ENCODE results near the gene TOM1.

The TOM1 gene

GRCh38 chr22:35312198-35313059 is 12.7 kb downstream of the TOM1 start:
- no peak for TF ChIP-seq CTCF (IDR thresholded peaks at IDR 0.05; ENCODE audit: low read length, missing control alignments)
- no peak for DNase-seq (ENCODE audit: low read depth)
- no peak overlapping the region for H3K4me3 ChIP-seq (replicated peaks; ENCODE audit: low read depth, low read length)

- no peak overlapping the region for H3K4me3 ChIP-seq (replicated peaks; ENCODE audit: low read depth, low read length)
- no peak for TF ChIP-seq CTCF (IDR thresholded peaks at IDR 0.05; ENCODE audit: low read length, missing control alignments)
- peak; percentile 89 for DNase-seq (ENCODE audit: low read depth)
These were observed 13.8 kb downstream of the TOM1 start for GRCh38 chr22:35313311-35314121.

- DNase-seq (ENCODE audit: low read depth), result no peak
- TF ChIP-seq CTCF (IDR thresholded peaks at IDR 0.05; ENCODE audit: low read length, missing control alignments), result no peak
- H3K4me3 ChIP-seq (replicated peaks; ENCODE audit: low read depth, low read length), result no peak overlapping the region
These were observed 14.7 kb downstream of the TOM1 start for GRCh38 chr22:35314161-35314942.

- no peak for DNase-seq (ENCODE audit: low read depth)
- no peak overlapping the region for H3K4me3 ChIP-seq (replicated peaks; ENCODE audit: low read depth, low read length)
- no peak for TF ChIP-seq CTCF (IDR thresholded peaks at IDR 0.05; ENCODE audit: low read length, missing control alignments)
These were observed 15.6 kb downstream of the TOM1 start for GRCh38 chr22:35315141-35315854.

GRCh38 chr22:35315855-35316745 is 16.4 kb downstream of the TOM1 start:
- no peak overlapping the region for H3K4me3 ChIP-seq (replicated peaks; ENCODE audit: low read depth, low read length)
- DNase-seq (ENCODE audit: low read depth), result no peak

More at GRCh38 chr22:35315855-35316745, 16.4 kb downstream of the TOM1 start:
- TF ChIP-seq CTCF (IDR thresholded peaks at IDR 0.05; ENCODE audit: low read length, missing control alignments), result no peak
